ENCODE results near the gene DTX3L. TPM values are rescaled to one million over a fixed set of nuclear protein-coding genes. Genes with fewer than 3 reads are reported as not detected.
A peak's percentile ranks its signal among the peaks of the same experiment; 100 is the strongest.

Gene DTX3L
- total and polyA plus RNA-seq, 10 of the 15 experiments (the other 5 are each of a cell fraction or from before 2014, with no cell fraction given) = 9.9 to 41.4 (median 21.7) TPM

- FAIRE-seq (no peak), ATAC-seq (no peak), DNase-seq (ENCODE audit: low read depth, low spot score) (no peak)
- Histone ChIP-seq H3K4me1 (ENCODE audit: control insufficient read depth, insufficient read depth, low read length) (peaks cover 9% of the 10 kb centered on the region), H3K9me3 (replicated peaks; ENCODE audit: control insufficient read depth, insufficient read depth, low read length) (peaks cover 4% of the 10 kb centered on the region; the same call in 2 of the 3 replicates), H3K9ac (ENCODE audit: control insufficient read depth, insufficient read depth, low read length) (no peak overlapping the region), H3K4me3 (no peak overlapping the region), H2AFZ (ENCODE audit: control insufficient read depth, low read depth, low read length) (no peak overlapping the region), H3K36me3 (ENCODE audit: control insufficient read depth in 2 of 2, insufficient read depth in 2 of 2, low read length in 1 of 2) (peaks cover 0 to 17% of the 10 kb centered on the region in 2 experiments; a peak in 1 of 4 replicates), H4K20me1 (ENCODE audit: control insufficient read depth, insufficient read depth) (no peaks in the 10 kb centered on the region), H3K27ac (ENCODE audit: control insufficient read depth, insufficient read depth) (no peak overlapping the region), H3K79me2 (ENCODE audit: control insufficient read depth, insufficient read depth, low read length) (peaks cover 21% of the 10 kb centered on the region), H3K4me2 (ENCODE audit: control insufficient read depth, insufficient read depth) (no peak overlapping the region), H3K27me3 (replicated peaks in 1 of 2; ENCODE audit: control insufficient read depth in 2 of 2, insufficient read depth in 2 of 2, low read length in 1 of 2) (no peaks in the 10 kb centered on the region)
- ChIA-PET RAD21 (ENCODE audit: unreplicated experiment) (interaction anchor here (0.8 to 11.8 kb wide), 3 partner anchors 8 to 110 kb away, joined by 3 to 236 read pairs (median 149); partner anchors contain the start of genes PARP14 and PARP15), POLR2A (interaction anchor here (1.0 to 1.8 kb wide), 6 partner anchors 15 to 115 kb away, joined by 3 to 6 read pairs (median 4); partner anchors contain the start of gene PARP14), SMC1A (ENCODE audit: uncharacterized antibody, unreplicated experiment) (interaction anchor here (0.9 to 5.7 kb wide), 11 partner anchors 6 to 112 kb away, joined by 3 to 68 read pairs (median 4); partner anchors contain the start of genes PARP14 and PARP15), CTCF (interaction anchor here (0.7 to 2.1 kb wide), 4 partner anchors 10 to 111 kb away, joined by 3 to 6 read pairs (median 4); no protein-coding TSS in a partner anchor)
- over 99% methylated on average over 3 of the region's 3 CpGs for WGBS (ENCODE audit: insufficient coverage, insufficient replicate concordance, low lambda C conversion rate, missing lambda C conversion rate)
- in situ Hi-C loops (cut with MboI) = no loop called here
- intact Hi-C loops (cut with micrococcal nuclease; ENCODE audit: unreplicated experiment) = loop anchor here (10.0 kb wide), 2 partner anchors 226 to 304 kb away; partner anchors contain the start of genes HSPBAP1 and SLC49A4
- BruUV-seq (replicated peaks) = no TSS peak
- TF ChIP-seq RAD51 (IDR thresholded peaks at IDR 0.05) (peak; percentile 54), BHLHE40 (IDR thresholded peaks at IDR 0.05; ENCODE audit: borderline replicate concordance in 1 of 2, low read depth in 2 of 2, low read length in 1 of 2) (peak in 1 of 2 experiments; percentile 17; a peak in 1 of 4 replicates), FOXK2 (IDR thresholded peaks at IDR 0.05) (no peak)
Observed at GRCh38 chr3:122568755-122569154, 4.6 kb downstream of the DTX3L start.

- ATAC-seq (peak; percentile 47), DNase-seq (ENCODE audit: low read depth, low spot score) (peak; percentile 77), FAIRE-seq (no peak)
- Histone ChIP-seq H3K4me3 (no peak overlapping the region), H3K27me3 (replicated peaks in 1 of 2; ENCODE audit: control insufficient read depth in 2 of 2, insufficient read depth in 2 of 2, low read length in 1 of 2) (no peaks in the 10 kb centered on the region), H3K27ac (ENCODE audit: control insufficient read depth, insufficient read depth) (peak overlapping the region; percentile 59), H3K79me2 (ENCODE audit: control insufficient read depth, insufficient read depth, low read length) (peaks cover 8% of the 10 kb centered on the region), H3K9me3 (replicated peaks; ENCODE audit: control insufficient read depth, insufficient read depth, low read length) (peaks cover 4% of the 10 kb centered on the region; the same call in 2 of the 3 replicates), H3K9ac (ENCODE audit: control insufficient read depth, insufficient read depth, low read length) (no peak overlapping the region), H3K36me3 (ENCODE audit: control insufficient read depth in 2 of 2, insufficient read depth in 2 of 2, low read length in 1 of 2) (peaks cover 0 to 12% of the 10 kb centered on the region in 2 experiments; a peak in 1 of 4 replicates), H3K4me2 (ENCODE audit: control insufficient read depth, insufficient read depth) (peak overlapping the region; percentile 62; the same call in 1 of the 2 replicates), H3K4me1 (ENCODE audit: control insufficient read depth, insufficient read depth, low read length) (peaks cover 29% of the 10 kb centered on the region), H2AFZ (ENCODE audit: control insufficient read depth, low read depth, low read length) (no peak overlapping the region), H4K20me1 (ENCODE audit: control insufficient read depth, insufficient read depth) (no peaks in the 10 kb centered on the region)
- intact Hi-C loops (cut with micrococcal nuclease; ENCODE audit: unreplicated experiment) = no loop called here
- CTCF ChIA-PET = interaction anchor here (1.4 to 5.0 kb wide), 2 partner anchors 9 to 106 kb away, joined by 3 to 59 read pairs; partner anchors contain the start of genes DTX3L and PARP9
- POLR2A ChIA-PET = interaction anchor here (1.0 to 5.0 kb wide), 5 partner anchors 44 to 108 kb away, joined by 3 to 31 read pairs (median 7); partner anchors contain the start of gene PARP14
- in situ Hi-C loops (cut with MboI) = no loop called here
- SMC1A ChIA-PET (ENCODE audit: uncharacterized antibody, unreplicated experiment) = interaction anchor here (1.0 to 7.6 kb wide), 7 partner anchors 7 to 106 kb away, joined by 3 to 183 read pairs (median 42); partner anchors contain the start of genes DTX3L, PARP14 and PARP9
- no TSS peak for BruUV-seq (replicated peaks)
- RAD21 ChIA-PET (ENCODE audit: unreplicated experiment) = interaction anchor here (4.0 to 7.6 kb wide), 4 partner anchors 46 to 107 kb away, joined by 16 to 130 read pairs (median 38); partner anchors contain the start of gene PARP14
- WGBS (ENCODE audit: insufficient coverage, insufficient replicate concordance, low lambda C conversion rate, missing lambda C conversion rate) = 5% methylated on average over 3 of the region's 3 CpGs
- TF ChIP-seq MEF2B (IDR thresholded peaks at IDR 0.05; ENCODE audit: partially characterized antibody, poor library complexity, severe bottlenecking) = peak; percentile 77
- TF ChIP-seq TCF12 (IDR thresholded peaks at IDR 0.05; ENCODE audit: low read depth, low read length) = peak; percentile 31; the same call in 1 of the 2 replicates
- peak; percentile 80 for TF ChIP-seq MTA2 (IDR thresholded peaks at IDR 0.05; ENCODE audit: low read depth)
- no peak for TF ChIP-seq MXI1 (IDR thresholded peaks at IDR 0.05; ENCODE audit: low read depth, low read length)
- TF ChIP-seq CEBPB (IDR thresholded peaks at IDR 0.05; ENCODE audit: borderline replicate concordance in 1 of 2, low read depth in 2 of 2, low read length in 2 of 2) = no peak
- TF ChIP-seq HDGF (IDR thresholded peaks at IDR 0.05) = no peak
- TF ChIP-seq ZNF207 (IDR thresholded peaks at IDR 0.05; ENCODE audit: borderline replicate concordance) = no peak
- TF ChIP-seq CBX5 (IDR thresholded peaks at IDR 0.05; ENCODE audit: low read depth) = 0 out of 2 replicates have a peak, but pooled peaks have one; percentile 80
- TF ChIP-seq DPF2 (IDR thresholded peaks at IDR 0.05) = peak; percentile 93
- TF ChIP-seq EP300 (IDR thresholded peaks at IDR 0.05; ENCODE audit: borderline replicate concordance in 1 of 2, control insufficient read depth in 1 of 2, low read depth in 2 of 2, low read length in 2 of 2) = peak; percentile 61 to 68; a peak in 2 of 4 replicates
- TF ChIP-seq MTA3 (IDR thresholded peaks at IDR 0.05; ENCODE audit: borderline replicate concordance, low read length) = no peak
- TF ChIP-seq SMAD5 (IDR thresholded peaks at IDR 0.05; ENCODE audit: low read depth) = no peak
- no peak for TF ChIP-seq TCF7 (IDR thresholded peaks at IDR 0.05; ENCODE audit: borderline replicate concordance)
- TF ChIP-seq PAX8 (IDR thresholded peaks at IDR 0.05) = no peak
- peak; percentile 64; the same call in 1 of the 2 replicates for TF ChIP-seq ZNF217 (IDR thresholded peaks at IDR 0.05)
- TF ChIP-seq RAD51 (IDR thresholded peaks at IDR 0.05) = peak; percentile 64
Observed at GRCh38 chr3:122572940-122573412, 8.8 kb downstream of the DTX3L start.
